Upper lobe of left lung (tissue), 6 donors: ENCODE results near the gene ACR. TPM values are rescaled to one million over a fixed set of nuclear protein-coding genes. Genes with fewer than 3 reads are reported as not detected.

Source experiments
- ATAC-seq, 2 donors: fragments of 200-7000 bp; cut with Tn5 transposase; one replicate each; pipeline ENCODE4 v1.9.1; 2022; ENCODE audit warnings: mild to moderate bottlenecking in 2 of 2, moderate library complexity in 2 of 2; ENCODE audit not compliant: low FRiP score in 2 of 2
- DNase-seq, 2 donors: peaks; one replicate each; pipeline ENCODE4 v3.0.0-alpha.2; 2019 to 2020
- H3K27ac ChIP-seq, 4 donors: fragments of 200-600 bp; sonication (generic); one replicate each; pipeline ENCODE4 v1.5.1; 2016 to 2019
- H3K27me3 ChIP-seq, 4 donors: fragments of 200-600 bp; sonication (generic); one replicate each; pipeline ENCODE4 v1.5.1; 2017 to 2019
- H3K36me3 ChIP-seq, 4 donors: fragments of 200-600 bp; sonication (generic); one replicate each; pipeline ENCODE4 v1.5.1; 2016 to 2019
- H3K4me1 ChIP-seq, 4 donors: fragments of 200-600 bp; sonication (generic); one replicate each; pipeline ENCODE4 v1.5.1; 2018 to 2019
- H3K4me3 ChIP-seq, 4 donors: fragments of 200-600 bp; sonication (generic); one replicate each; pipeline ENCODE4 v1.5.1; 2017 to 2019; ENCODE audit warnings: mild to moderate bottlenecking in 2 of 4, moderate library complexity in 1 of 4
- H3K9me3 ChIP-seq, 4 donors: fragments of 200-600 bp; sonication (generic); one replicate each; pipeline ENCODE4 v1.5.1; 2018 to 2019
- CTCF ChIP-seq, 6 experiments: fragments of 450-650 bp in 4 of 6; fragments of 200-600 bp in 2 of 6; sonication (generic) in 2 of 6; IDR thresholded peaks; one replicate each; pipeline ENCODE4 v1.5.1; 2016 to 2019; ENCODE audit warnings: antibody characterized with exemption in 6 of 6
- EP300 ChIP-seq, 4 donors: sonication (generic); formaldehyde crosslinking; IDR thresholded peaks; one replicate each; pipeline ENCODE4 v1.5.1; 2017; ENCODE audit warnings: antibody characterized with exemption in 4 of 4, control low read depth in 2 of 4
- POLR2A ChIP-seq, 4 donors: fragments of 450-650 bp; IDR thresholded peaks; one replicate each; pipeline ENCODE4 v1.5.1; 2016 to 2017; ENCODE audit warnings: antibody characterized with exemption in 4 of 4, mild to moderate bottlenecking in 2 of 4
- POLR2AphosphoS5 ChIP-seq, 2 donors: sonication (generic); formaldehyde crosslinking; IDR thresholded peaks; one replicate each; pipeline ENCODE4 v1.5.1; 2017; ENCODE audit warnings: antibody characterized with exemption in 2 of 2
- WGBS, 2 donors: methylation state at CpG; one replicate each; pipeline ENCODE4 v1.1.5; 2017 to 2018; 5-methylcytosine and 5-hydroxymethylcytosine counted together
- total RNA-seq, 6 donors: library from RNA; depleted of rRNA in 4 of 6; stranded (reverse); fragments of >200 nt in 4 of 6; gene quantifications; one replicate each; pipeline versions ENCODE4 v1.1.0 to v1.2.1, GENCODE V29; 2016 to 2021
- donor health status: DM: no; HTN: no; CAD: no; lungs with moderate emphysema.
- donor health status: DM: no; HTN: yes; CAD: no; lungs with severe emphysema.

Gene ACR
- total RNA-seq, 6 donors from 2014 or later: 0.71 to 3.9 (median 1.5) TPM

GRCh38 chr22:50721257-50721844 is 16.7 kb upstream of the ACR start:
- ATAC-seq (no peak), DNase-seq (peak in 1 of 2 donors; percentile 75)
- Histone ChIP-seq H3K27me3 (no peaks in the 10 kb centered on the region), H3K9me3 (no peaks in the 10 kb centered on the region), H3K27ac (no peak overlapping the region), H3K36me3 (peaks cover 0 to 72% (median 10%) of the 10 kb centered on the region in 4 donors), H3K4me1 (peaks cover under 1 to 24% (median 11%) of the 10 kb centered on the region in 4 donors), H3K4me3 (no peak overlapping the region)
- 70 to 83% methylated on average over 5 to 25 of the region's 32 CpGs for WGBS, 2 donors
- TF ChIP-seq POLR2A (IDR thresholded peaks at IDR 0.05) (no peak), POLR2AphosphoS5 (IDR thresholded peaks at IDR 0.05) (no peak), CTCF (IDR thresholded peaks at IDR 0.05) (no peak), EP300 (IDR thresholded peaks at IDR 0.05) (no peak)

- TF ChIP-seq POLR2A (IDR thresholded peaks at IDR 0.05) (no peak), CTCF (IDR thresholded peaks at IDR 0.05) (no peak), EP300 (IDR thresholded peaks at IDR 0.05) (no peak), POLR2AphosphoS5 (IDR thresholded peaks at IDR 0.05) (no peak)
- H3K36me3 ChIP-seq: peaks cover 0 to 71% (median 19%) of the 10 kb centered on the region in 4 donors
Measured at GRCh38 chr22:50722048-50722701, 15.8 kb upstream of the ACR start.

GRCh38 chr22:50722716-50723428 is 15.1 kb upstream of the ACR start:
- H3K4me3 ChIP-seq: no peak overlapping the region
- 87 to 91% methylated on average over 12 of the region's 12 CpGs for WGBS, 2 donors
- no peak for DNase-seq
- peak overlapping the region in 1 of 4 donors; percentile 25 for H3K27ac ChIP-seq
- TF ChIP-seq POLR2AphosphoS5 (IDR thresholded peaks at IDR 0.05): no peak
- TF ChIP-seq EP300 (IDR thresholded peaks at IDR 0.05): no peak
- TF ChIP-seq CTCF (IDR thresholded peaks at IDR 0.05): no peak
- no peak for TF ChIP-seq POLR2A (IDR thresholded peaks at IDR 0.05)
- no peaks in the 10 kb centered on the region for H3K9me3 ChIP-seq
- H3K4me1 ChIP-seq: peaks cover 5 to 39% (median 11%) of the 10 kb centered on the region in 4 donors
- no peak for ATAC-seq
- peaks cover 0 to 70% (median 20%) of the 10 kb centered on the region in 4 donors for H3K36me3 ChIP-seq
- no peaks in the 10 kb centered on the region for H3K27me3 ChIP-seq

More at GRCh38 chr22:50722048-50722701, 15.8 kb upstream of the ACR start:
- no peak overlapping the region for H3K4me3 ChIP-seq
- DNase-seq (peak in 1 of 2 donors; percentile 81), ATAC-seq (no peak)
- 91% methylated on average over 20 to 33 of the region's 33 CpGs for WGBS, 2 donors
- peaks cover 5 to 32% (median 11%) of the 10 kb centered on the region in 4 donors for H3K4me1 ChIP-seq
- H3K9me3 ChIP-seq: no peaks in the 10 kb centered on the region
- no peaks in the 10 kb centered on the region for H3K27me3 ChIP-seq
- H3K27ac ChIP-seq: peak overlapping the region in 1 of 4 donors; percentile 25

GRCh38 chr22:50723991-50724390 is 14.0 kb upstream of the ACR start:
- Histone ChIP-seq H3K27me3 (no peaks in the 10 kb centered on the region), H3K4me3 (no peak overlapping the region), H3K4me1 (peaks cover 5 to 43% (median 15%) of the 10 kb centered on the region in 4 donors), H3K27ac (no peak overlapping the region), H3K36me3 (peaks cover 0 to 70% (median 22%) of the 10 kb centered on the region in 4 donors), H3K9me3 (no peaks in the 10 kb centered on the region)
- WGBS, 2 donors: 76 to 83% methylated on average over 7 of the region's 7 CpGs
- ATAC-seq: no peak
- no peak for DNase-seq
- no peak for TF ChIP-seq POLR2AphosphoS5 (IDR thresholded peaks at IDR 0.05)
- TF ChIP-seq CTCF (IDR thresholded peaks at IDR 0.05): no peak
